22Rv1 (cell line): ENCODE results near the gene HARS2.
"Not testable (repeated sequence)": the region's sequence is repeated elsewhere in the genome, so short reads cannot be mapped to it uniquely, and the experiment has no call there.

Experiments used
- ZFX ChIP-seq: fragments of 450-650 bp; IDR thresholded peaks from 2 replicates; pipeline ENCODE4 v1.6.1; 2017; ENCODE audit warnings: antibody characterized with exemption, borderline replicate concordance
- TF ChIP-seq, protein P1 (sequence below): fragments of 450-650 bp; IDR thresholded peaks from 2 replicates; pipeline ENCODE4 v1.5.1; 2017; ENCODE audit warnings: mild to moderate bottlenecking

DNA sequence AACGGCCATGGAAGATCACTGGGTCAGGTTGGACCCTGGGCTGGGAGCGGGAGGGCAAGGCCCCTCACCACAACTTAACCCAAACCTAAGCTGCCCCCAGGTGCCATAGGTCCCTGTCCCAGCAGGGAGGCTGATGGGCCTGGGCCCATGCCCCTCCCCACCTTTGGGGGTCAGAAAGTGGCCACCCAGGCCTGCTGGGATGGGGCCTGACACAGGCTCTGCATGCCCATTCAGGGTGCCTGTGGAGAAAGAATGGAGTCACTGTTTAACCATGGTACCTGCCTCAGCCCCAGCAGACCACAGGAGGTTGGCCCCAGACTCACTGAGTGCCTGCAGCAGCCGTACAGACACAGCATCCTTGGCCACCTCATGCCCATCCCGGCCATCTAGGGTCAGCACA lies 20.2 kb upstream of the HARS2 start:
- TF ChIP-seq, protein P1, sequence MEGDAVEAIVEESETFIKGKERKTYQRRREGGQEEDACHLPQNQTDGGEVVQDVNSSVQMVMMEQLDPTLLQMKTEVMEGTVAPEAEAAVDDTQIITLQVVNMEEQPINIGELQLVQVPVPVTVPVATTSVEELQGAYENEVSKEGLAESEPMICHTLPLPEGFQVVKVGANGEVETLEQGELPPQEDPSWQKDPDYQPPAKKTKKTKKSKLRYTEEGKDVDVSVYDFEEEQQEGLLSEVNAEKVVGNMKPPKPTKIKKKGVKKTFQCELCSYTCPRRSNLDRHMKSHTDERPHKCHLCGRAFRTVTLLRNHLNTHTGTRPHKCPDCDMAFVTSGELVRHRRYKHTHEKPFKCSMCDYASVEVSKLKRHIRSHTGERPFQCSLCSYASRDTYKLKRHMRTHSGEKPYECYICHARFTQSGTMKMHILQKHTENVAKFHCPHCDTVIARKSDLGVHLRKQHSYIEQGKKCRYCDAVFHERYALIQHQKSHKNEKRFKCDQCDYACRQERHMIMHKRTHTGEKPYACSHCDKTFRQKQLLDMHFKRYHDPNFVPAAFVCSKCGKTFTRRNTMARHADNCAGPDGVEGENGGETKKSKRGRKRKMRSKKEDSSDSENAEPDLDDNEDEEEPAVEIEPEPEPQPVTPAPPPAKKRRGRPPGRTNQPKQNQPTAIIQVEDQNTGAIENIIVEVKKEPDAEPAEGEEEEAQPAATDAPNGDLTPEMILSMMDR, result not testable (repeated sequence)
- not testable (repeated sequence) for TF ChIP-seq ZFX
